ENCODE measurements around the gene DNAJC22.

- TF ChIP-seq POLR2AphosphoS5 (IDR thresholded peaks at IDR 0.05; ENCODE audit: borderline replicate concordance, low read depth, low read length) (no peak), EZH2 (IDR thresholded peaks at IDR 0.05) (no peak), FOXP2 (optimal IDR thresholded peaks at IDR 0.05; ENCODE audit: control extremely low read depth, extremely low read length, insufficient read depth) (no peak)
Observed at GRCh38 chr12:49375406-49375805, 28.7 kb downstream of the DNAJC22 start.

All from SK-N-MC (cell line).